ENCODE results near the gene MISP3. TPM values are rescaled to one million over a fixed set of nuclear protein-coding genes. Genes with fewer than 3 reads are reported as not detected.
A peak's percentile ranks its signal among the peaks of the same experiment; 100 is the strongest.

The MISP3 gene
- total RNA-seq, 1 donor from 2014 or later, result 3.6 TPM

DNA sequence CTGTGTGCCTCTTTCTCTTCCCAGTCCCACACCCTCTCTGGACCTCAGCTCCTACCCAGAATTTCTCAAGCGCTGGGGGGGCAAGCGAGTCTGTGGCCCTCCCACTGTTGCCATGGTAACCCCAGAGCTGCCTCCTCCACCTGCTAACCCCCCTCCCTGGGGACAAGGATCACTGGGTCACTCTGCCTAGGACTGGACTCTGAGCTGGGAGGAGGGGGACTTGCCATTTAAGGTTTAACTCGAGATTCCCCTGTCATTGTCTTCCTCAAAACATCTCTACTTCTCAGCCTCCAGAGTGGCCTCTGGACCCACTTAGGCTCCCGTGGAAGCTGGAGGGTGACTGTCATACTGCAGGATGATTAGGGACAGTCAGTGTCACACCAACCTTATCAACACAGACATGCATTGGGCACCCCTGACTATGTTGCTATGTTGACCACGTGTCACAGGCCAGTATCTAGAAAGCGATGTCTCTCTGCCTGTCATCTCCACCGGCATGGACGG lies 12.9 kb upstream of the MISP3 start:
- Mint-ChIP-seq H3K9me3 (no peaks in the 10 kb centered on the region), H3K27me3 (peaks cover 37% of the 10 kb centered on the region), H3K36me3 (no peaks in the 10 kb centered on the region), H3K4me3 (peak overlapping the region; percentile 31), H3K4me1 (ENCODE audit: unreplicated experiment) (peaks cover 5% of the 10 kb centered on the region), H3K27ac (no peak overlapping the region)
- DNase-seq (ENCODE audit: extremely low spot score, unreplicated experiment), result no peak
- TF ChIP-seq, protein P1, sequence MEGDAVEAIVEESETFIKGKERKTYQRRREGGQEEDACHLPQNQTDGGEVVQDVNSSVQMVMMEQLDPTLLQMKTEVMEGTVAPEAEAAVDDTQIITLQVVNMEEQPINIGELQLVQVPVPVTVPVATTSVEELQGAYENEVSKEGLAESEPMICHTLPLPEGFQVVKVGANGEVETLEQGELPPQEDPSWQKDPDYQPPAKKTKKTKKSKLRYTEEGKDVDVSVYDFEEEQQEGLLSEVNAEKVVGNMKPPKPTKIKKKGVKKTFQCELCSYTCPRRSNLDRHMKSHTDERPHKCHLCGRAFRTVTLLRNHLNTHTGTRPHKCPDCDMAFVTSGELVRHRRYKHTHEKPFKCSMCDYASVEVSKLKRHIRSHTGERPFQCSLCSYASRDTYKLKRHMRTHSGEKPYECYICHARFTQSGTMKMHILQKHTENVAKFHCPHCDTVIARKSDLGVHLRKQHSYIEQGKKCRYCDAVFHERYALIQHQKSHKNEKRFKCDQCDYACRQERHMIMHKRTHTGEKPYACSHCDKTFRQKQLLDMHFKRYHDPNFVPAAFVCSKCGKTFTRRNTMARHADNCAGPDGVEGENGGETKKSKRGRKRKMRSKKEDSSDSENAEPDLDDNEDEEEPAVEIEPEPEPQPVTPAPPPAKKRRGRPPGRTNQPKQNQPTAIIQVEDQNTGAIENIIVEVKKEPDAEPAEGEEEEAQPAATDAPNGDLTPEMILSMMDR (conservative IDR thresholded peaks at IDR 0.05), result no peak

DNA sequence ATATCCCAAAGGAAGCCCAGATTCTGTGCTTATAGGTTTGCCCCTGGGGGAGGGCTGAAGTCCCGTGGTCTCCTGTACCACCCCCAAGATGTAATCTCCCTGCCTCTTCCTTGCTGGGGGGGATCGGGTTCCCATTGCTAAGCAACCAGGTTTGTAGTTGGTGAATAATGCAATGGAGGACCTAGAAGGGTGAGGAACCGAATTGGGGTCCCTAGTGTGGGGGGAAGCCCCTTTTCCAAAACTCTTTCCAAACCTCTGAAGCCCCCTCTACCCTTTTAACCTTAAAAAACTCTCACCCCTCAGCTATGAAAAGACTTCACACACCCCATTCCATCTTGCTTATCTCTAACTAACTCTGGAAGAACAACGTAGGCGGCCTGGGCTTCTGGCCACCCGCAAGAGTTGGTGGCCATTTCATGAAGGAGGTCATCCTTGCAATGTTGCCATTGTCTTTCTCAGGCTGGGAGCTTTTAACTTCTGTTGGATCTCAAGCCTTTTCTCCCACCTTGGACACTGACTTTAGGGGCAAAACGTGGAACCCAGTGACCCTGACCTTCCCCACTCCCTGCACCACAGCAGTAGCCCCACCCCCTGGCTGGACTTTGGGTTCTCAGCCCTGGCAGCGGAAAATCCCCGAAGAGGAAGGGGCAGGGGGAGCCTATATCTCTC lies 11.4 kb upstream of the MISP3 start:
- H3K27ac Mint-ChIP-seq, result peak overlapping the region; percentile 10
- no peak for DNase-seq (ENCODE audit: extremely low spot score, unreplicated experiment)
- TF ChIP-seq, protein P1 (conservative IDR thresholded peaks at IDR 0.05), result no peak
- H3K4me1 Mint-ChIP-seq (ENCODE audit: unreplicated experiment), result peaks cover 5% of the 10 kb centered on the region
- H3K9me3 Mint-ChIP-seq, result no peaks in the 10 kb centered on the region
- no peak overlapping the region for H3K4me3 Mint-ChIP-seq
- H3K27me3 Mint-ChIP-seq, result peaks cover 31% of the 10 kb centered on the region
- no peaks in the 10 kb centered on the region for H3K36me3 Mint-ChIP-seq

DNA sequence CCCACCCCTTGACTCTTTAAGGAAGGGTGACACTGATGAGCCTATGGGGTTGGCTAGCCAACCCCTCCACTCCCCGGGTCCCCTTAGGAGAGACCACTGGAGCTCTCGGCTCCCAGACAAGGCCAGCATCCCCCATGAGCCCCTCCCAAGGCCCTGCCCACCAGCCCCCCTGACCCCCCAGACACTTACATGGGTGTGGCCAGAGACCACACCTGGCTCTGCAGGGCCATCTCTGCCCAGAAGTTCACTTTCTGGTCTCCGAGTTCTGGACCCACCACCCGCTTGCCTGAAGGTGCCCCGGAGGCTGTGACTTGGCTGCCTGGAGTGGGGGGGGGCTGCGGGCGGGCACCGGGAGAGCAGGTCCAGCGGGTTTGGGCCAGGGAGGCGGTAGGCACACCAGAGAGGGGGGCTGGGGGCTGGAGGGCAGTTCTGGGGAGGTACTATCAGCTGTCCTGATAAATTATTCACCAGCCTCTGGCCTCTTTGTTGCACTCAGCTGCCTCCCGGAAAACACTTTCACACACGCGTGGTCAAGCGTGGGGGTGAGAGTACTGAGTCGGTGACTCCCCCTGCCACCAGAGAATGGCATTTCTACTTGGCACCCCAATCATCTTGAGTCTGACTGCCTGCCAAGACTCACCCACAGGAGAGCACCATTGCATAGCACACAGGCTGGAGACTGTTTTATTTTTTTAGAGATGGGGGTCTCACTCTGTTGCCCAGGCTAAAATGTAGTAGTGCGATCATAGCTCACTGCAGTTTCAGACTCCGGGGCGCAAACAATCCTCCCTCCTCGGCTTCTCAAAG lies 10.6 kb upstream of the MISP3 start, which contains the start of gene PALM3:
Gene PALM3 (minus strand): TSS at position 326 of the 807 bp plus-strand sequence. CDS start 96 bp downstream, at position 230.
- peaks cover 28% of the 10 kb centered on the region for H3K27me3 Mint-ChIP-seq
- H3K36me3 Mint-ChIP-seq, result no peaks in the 10 kb centered on the region
- peaks cover 5% of the 10 kb centered on the region for H3K4me1 Mint-ChIP-seq (ENCODE audit: unreplicated experiment)
- no peaks in the 10 kb centered on the region for H3K9me3 Mint-ChIP-seq
- TF ChIP-seq, protein P1 (conservative IDR thresholded peaks at IDR 0.05), result no peak
- no peak for DNase-seq (ENCODE audit: extremely low spot score, unreplicated experiment)
- H3K27ac Mint-ChIP-seq, result peak within 1 kb of the TSS; percentile 10
- no peak within 1 kb of the TSS for H3K4me3 Mint-ChIP-seq

DNA sequence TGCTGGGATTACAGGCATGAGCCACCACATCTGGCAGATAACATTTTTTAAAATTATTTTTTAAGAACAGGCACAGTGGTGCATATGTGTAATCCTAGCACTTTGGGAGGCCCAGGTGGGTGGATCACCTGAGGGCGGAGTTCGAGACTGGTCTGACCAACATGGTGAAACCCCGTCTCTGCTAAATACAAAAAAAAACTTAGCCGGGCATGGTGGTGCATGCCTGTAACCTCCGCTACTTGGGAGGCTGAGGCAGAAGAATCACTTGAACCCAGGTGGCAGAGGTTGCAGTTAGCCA lies 10.1 kb upstream of the MISP3 start:
- Mint-ChIP-seq H3K36me3 (no peaks in the 10 kb centered on the region), H3K27ac (no peak overlapping the region), H3K27me3 (peaks cover 28% of the 10 kb centered on the region), H3K4me3 (no peak overlapping the region), H3K4me1 (ENCODE audit: unreplicated experiment) (peaks cover 5% of the 10 kb centered on the region), H3K9me3 (no peaks in the 10 kb centered on the region)
- TF ChIP-seq, protein P1 (conservative IDR thresholded peaks at IDR 0.05), result no peak
- DNase-seq (ENCODE audit: extremely low spot score, unreplicated experiment), result no peak

DNA sequence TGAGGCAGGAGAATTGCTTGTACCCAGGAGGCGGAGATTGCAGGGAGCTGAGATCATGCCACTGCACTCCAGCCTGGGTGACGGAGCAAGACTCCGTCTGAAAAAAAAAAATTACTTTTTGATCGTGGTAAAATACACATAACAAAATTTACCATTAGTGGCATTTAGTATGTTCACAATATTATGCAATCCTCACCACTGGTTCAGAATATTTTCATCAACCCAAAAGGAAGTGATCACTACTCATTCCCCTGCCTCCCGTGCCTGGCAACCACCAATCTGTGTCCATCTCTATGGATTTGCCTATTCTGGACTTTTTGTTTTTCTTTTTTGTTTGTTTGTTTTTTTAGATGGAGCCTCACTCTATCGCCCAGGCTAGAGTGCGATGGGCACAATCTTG lies 9.5 kb upstream of the MISP3 start:
- Mint-ChIP-seq H3K4me1 (ENCODE audit: unreplicated experiment) (peaks cover 5% of the 10 kb centered on the region), H3K4me3 (no peak overlapping the region), H3K27ac (no peak overlapping the region), H3K9me3 (no peaks in the 10 kb centered on the region), H3K27me3 (peaks cover 22% of the 10 kb centered on the region), H3K36me3 (no peaks in the 10 kb centered on the region)
- no peak for DNase-seq (ENCODE audit: extremely low spot score, unreplicated experiment)
- TF ChIP-seq, protein P1 (conservative IDR thresholded peaks at IDR 0.05), result no peak

All from type B pancreatic cell (in vitro differentiated cells).